Measurements from ENCODE around the gene SPTLC3. TPM values are rescaled to one million over a fixed set of nuclear protein-coding genes. Genes with fewer than 3 reads are reported as not detected.

The SPTLC3 gene
- total and polyA plus RNA-seq, 2 of the 13 experiments (the other 11 are each of a cell fraction or from before 2014, with no cell fraction given), result 20.5 to 95.6 TPM

- TF ChIP-seq GFI1 (CRISPR knock-in tag; IDR thresholded peaks at IDR 0.05; ENCODE audit: borderline replicate concordance) (peak; percentile 90), ZNF468 (CRISPR knock-in tag; IDR thresholded peaks at IDR 0.05) (no peak), ZNF839 (CRISPR knock-in tag; IDR thresholded peaks at IDR 0.05; ENCODE audit: borderline replicate concordance) (no peak), RFX5 (IDR thresholded peaks at IDR 0.05; ENCODE audit: low read depth, low read length) (no peak), FOXK1 (CRISPR knock-in tag; IDR thresholded peaks at IDR 0.05; ENCODE audit: borderline replicate concordance, low read depth) (peak; percentile 41; the same call in 1 of the 2 replicates), BRD4 (CRISPR knock-in tag; IDR thresholded peaks at IDR 0.05) (0 out of 2 replicates have a peak, but pooled peaks have one; percentile 5), ERF (CRISPR knock-in tag; IDR thresholded peaks at IDR 0.05) (0 out of 2 replicates have a peak, but pooled peaks have one; percentile 31), NR2C2 (CRISPR knock-in tag; IDR thresholded peaks at IDR 0.05; ENCODE audit: borderline replicate concordance) (peak; percentile 62; the same call in 1 of the 2 replicates), ZBTB37 (CRISPR knock-in tag; IDR thresholded peaks at IDR 0.05) (no peak), ZNF460 (CRISPR knock-in tag; IDR thresholded peaks at IDR 0.05; ENCODE audit: borderline replicate concordance) (no peak), ZNF251 (CRISPR knock-in tag; IDR thresholded peaks at IDR 0.05) (no peak; the same call in 1 of the 2 replicates), ZNF672 (CRISPR knock-in tag; IDR thresholded peaks at IDR 0.05) (no peak), DNMT1 (CRISPR knock-in tag; IDR thresholded peaks at IDR 0.05) (no peak), SMARCE1 (IDR thresholded peaks at IDR 0.05; ENCODE audit: borderline replicate concordance) (no peak), MIER3 (CRISPR knock-in tag; IDR thresholded peaks at IDR 0.05; ENCODE audit: borderline replicate concordance) (peak; percentile 60; the same call in 1 of the 2 replicates), ZNF225 (CRISPR knock-in tag; IDR thresholded peaks at IDR 0.05) (no peak), ZNF878 (CRISPR knock-in tag; IDR thresholded peaks at IDR 0.05) (no peak), RARA (CRISPR knock-in tag; IDR thresholded peaks at IDR 0.05) (peak; percentile 94), ATRX (CRISPR knock-in tag; IDR thresholded peaks at IDR 0.05; ENCODE audit: borderline replicate concordance) (no peak), ZNF367 (CRISPR knock-in tag; IDR thresholded peaks at IDR 0.05; ENCODE audit: borderline replicate concordance) (no peak)
- TF ChIP-seq, protein P1, sequence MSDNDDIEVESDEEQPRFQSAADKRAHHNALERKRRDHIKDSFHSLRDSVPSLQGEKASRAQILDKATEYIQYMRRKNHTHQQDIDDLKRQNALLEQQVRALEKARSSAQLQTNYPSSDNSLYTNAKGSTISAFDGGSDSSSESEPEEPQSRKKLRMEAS (IDR thresholded peaks at IDR 0.05), result 0 out of 2 replicates have a peak, but pooled peaks have one; percentile 28
- TF ChIP-seq, protein P2, sequence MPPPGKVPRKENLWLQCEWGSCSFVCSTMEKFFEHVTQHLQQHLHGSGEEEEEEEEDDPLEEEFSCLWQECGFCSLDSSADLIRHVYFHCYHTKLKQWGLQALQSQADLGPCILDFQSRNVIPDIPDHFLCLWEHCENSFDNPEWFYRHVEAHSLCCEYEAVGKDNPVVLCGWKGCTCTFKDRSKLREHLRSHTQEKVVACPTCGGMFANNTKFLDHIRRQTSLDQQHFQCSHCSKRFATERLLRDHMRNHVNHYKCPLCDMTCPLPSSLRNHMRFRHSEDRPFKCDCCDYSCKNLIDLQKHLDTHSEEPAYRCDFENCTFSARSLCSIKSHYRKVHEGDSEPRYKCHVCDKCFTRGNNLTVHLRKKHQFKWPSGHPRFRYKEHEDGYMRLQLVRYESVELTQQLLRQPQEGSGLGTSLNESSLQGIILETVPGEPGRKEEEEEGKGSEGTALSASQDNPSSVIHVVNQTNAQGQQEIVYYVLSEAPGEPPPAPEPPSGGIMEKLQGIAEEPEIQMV (CRISPR knock-in tag; IDR thresholded peaks at IDR 0.05; ENCODE audit: low read depth), result no peak
- TF ChIP-seq, protein P3, sequence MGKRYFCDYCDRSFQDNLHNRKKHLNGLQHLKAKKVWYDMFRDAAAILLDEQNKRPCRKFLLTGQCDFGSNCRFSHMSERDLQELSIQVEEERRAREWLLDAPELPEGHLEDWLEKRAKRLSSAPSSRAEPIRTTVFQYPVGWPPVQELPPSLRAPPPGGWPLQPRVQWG (CRISPR knock-in tag; IDR thresholded peaks at IDR 0.05; ENCODE audit: borderline replicate concordance, low read depth), result no peak
These were observed 31.2 kb upstream of the SPTLC3 start (continued) for GRCh38 chr20:12977328-12978125.
